HCEC 1CT (cell line): Measurements from ENCODE around the gene CDKAL1.
"Not testable (repeated sequence)": the region's sequence is repeated elsewhere in the genome, so short reads cannot be mapped to it uniquely, and the experiment has no call there.

Experiments used
- DNase-seq: peaks from one replicate; pipeline ENCODE4 v3.0.0-alpha.2; 2017

Gene CDKAL1

GRCh38 chr6:20806669-20807068 is 272.4 kb downstream of the CDKAL1 start:
- DNase-seq, result no peak

GRCh38 chr6:20808439-20808838 is 274.2 kb downstream of the CDKAL1 start:
- no peak for DNase-seq

- no peak for DNase-seq
Observed at GRCh38 chr6:20808924-20809323, 274.7 kb downstream of the CDKAL1 start.

- DNase-seq, result no peak
Observed at GRCh38 chr6:20810727-20811108, 276.5 kb downstream of the CDKAL1 start.

DNA sequence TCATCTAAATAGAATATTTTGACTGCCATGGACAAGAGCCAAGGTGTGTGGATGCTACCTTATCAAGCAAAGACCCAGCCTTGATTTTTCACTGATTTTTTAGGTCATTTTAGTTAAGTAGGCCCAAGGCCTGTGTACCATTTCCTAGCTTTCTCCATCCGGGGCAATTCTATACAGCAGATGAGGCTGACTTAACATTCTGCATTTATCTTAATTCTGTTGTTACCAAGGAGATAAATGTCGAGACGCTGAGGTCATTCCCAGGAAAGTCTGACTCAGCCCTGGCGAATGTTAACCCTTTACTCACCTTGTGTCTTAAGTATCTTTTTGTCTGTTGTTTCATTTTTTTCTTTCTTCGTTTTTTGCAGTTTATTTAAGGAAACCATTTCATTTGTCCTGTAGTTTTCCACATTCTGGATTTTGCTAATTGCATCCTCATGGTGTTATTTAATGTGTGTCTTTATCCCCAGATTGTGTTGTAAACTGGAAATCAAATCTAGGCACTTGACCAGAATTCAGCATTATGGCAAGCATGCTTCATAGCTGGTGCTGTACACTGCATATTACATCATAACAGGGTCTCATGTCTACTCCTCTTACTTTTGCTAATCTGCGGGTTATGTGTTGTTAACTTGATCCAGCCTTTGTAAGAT is 277.0 kb downstream of the CDKAL1 start:
- DNase-seq, result peak; percentile 93

DNA sequence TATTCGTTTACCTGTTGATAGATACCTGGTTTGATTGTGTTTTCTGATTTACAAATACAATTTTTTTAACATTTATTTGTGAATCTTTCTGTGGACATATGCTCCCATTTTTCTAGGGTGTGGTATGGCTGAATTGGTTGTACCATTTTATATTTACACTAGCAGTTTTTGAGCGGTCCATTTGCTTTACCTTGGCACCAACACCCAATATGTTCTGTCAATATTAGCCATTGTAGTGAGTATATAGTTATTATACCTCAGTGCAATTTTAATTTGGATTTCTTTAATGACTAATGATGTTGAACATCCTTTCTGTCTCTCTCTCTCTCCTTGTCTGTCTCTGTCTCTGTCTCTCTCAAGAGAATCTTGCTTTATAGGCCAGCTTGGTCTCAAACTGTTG is 278.5 kb downstream of the CDKAL1 start:
- DNase-seq, result no peak

DNA sequence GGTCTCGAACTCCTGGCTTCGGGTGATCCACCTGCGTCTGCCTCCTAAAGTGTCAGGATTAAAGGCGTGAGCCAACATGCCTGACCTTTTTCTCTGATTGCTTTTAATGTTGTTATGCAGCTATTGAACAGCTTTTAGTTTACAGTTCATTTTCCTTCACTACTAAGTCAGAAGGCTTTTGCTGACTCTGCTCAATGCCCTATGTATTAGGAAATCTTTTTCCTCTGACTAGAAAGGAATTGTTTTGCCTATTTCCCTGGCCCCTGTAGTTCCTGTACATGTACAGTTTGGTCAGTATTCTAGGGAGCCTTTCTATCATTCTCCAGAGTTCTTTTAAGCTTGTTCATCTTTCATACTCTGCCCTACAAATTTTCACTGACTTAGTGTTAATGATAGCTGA is 280.2 kb downstream of the CDKAL1 start:
- no peak for DNase-seq

DNA sequence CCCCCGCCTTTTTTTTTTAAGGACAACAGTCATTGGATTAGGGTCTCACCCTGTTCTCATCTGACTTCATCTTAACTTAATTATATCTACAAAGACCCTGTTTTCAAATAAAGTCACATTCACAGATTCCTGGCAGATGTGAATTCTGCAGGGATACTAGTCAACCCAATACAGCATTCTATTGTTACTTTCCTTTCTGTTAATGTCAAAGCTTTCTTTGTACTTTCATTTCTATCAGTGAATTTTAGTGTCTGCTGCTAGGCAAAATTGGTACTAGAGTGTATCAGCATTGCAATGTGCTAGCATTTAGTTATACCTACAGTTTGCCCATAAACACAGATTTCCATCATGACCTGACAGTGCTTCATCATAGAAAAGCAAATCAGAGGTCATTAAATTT is 281.9 kb downstream of the CDKAL1 start:
- DNase-seq, result no peak

DNA sequence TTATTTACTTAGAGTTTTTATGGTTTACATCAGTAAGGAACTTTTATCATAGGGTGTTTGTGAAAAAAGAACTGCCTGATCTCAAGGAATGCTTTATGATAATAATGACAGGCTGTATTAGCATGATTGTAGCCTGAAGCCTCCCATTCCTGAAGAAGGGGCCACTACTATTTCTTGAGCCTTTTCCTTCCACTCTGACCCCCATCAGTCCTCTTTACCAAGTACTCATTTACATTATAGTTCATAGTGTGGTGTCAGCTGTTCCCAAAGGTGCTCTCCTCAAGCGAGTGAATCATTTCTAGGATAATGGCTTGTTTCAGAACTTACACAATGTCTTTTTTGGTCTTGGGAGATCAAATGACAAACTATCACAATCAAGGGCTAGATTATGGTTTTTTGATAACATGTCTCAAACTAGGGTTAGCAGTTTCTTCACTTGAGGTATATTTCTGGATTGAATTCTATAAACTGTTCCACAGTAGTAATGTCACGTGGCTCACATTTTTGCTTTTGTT is 283.6 kb downstream of the CDKAL1 start:
- no peak for DNase-seq

- DNase-seq, result no peak
Observed at GRCh38 chr6:20819774-20820400, 285.6 kb downstream of the CDKAL1 start.

- peak; percentile 29 for DNase-seq
Observed at GRCh38 chr6:20826378-20826777, 292.1 kb downstream of the CDKAL1 start.

- DNase-seq, result peak; percentile 5
Observed at GRCh38 chr6:20827798-20828197, 293.5 kb downstream of the CDKAL1 start.

- no peak for DNase-seq
Observed at GRCh38 chr6:20830576-20830975, 296.3 kb downstream of the CDKAL1 start.

GRCh38 chr6:20831251-20831650 is 297.0 kb downstream of the CDKAL1 start:
- DNase-seq, result not testable (repeated sequence)

GRCh38 chr6:20833881-20834515 is 299.7 kb downstream of the CDKAL1 start:
- no peak for DNase-seq

DNA sequence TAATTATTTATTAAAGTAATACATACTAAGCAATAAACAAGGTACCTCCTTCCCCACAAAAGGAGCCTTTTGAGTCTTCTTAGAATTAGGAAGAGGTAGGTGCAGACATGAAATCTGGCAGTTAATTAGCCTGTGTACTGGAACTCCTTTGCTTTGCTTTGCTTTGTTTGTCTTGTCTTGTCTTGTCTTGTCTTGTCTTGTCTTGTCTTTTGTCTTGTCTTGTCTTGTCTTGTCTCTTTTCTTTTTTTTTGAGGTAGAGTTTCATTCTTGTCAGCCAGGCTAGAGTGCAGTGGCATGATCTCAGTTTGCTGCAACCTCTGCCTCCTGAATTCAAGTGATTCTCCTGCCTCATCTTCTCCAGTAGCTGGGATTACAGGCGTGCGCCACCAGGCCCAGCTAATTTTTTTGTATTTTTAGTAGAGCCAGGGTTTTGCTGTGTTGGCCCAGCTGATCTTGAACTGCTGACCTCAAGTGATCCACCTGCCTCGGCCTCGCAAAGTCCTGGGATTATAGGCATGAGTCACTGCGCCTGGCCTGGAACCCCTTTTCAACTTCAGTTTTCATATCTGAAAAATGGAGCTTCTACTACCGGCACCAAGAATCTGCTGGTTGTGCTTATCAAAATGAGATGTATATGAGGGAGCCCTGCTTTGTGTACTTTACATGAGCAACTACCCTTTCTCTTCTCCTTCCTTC is 301.2 kb downstream of the CDKAL1 start:
- DNase-seq, result no peak

GRCh38 chr6:20837189-20837588 is 302.9 kb downstream of the CDKAL1 start:
- DNase-seq, result no peak

- DNase-seq, result no peak
Observed at GRCh38 chr6:20838113-20838512, 303.9 kb downstream of the CDKAL1 start.

DNA sequence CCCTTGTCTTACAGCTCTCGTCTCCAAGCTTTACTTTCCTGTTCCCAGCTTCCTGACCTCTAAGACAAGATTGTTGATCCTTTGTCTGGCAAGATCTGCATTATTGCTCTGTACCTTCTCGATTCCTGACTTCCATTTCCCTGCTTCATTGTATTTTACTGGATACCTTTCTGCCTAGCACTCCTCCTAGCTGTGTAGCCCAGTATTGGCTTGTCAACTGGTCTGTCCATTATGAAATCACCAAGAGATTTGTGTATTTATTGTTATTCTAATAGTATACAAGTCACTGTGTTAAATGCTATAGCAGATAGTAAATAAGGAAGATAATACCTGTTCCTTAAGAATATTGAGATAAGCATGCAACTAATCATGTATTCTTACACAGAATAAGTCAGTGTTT is 305.4 kb downstream of the CDKAL1 start:
- no peak for DNase-seq

GRCh38 chr6:20840675-20841074 is 306.4 kb downstream of the CDKAL1 start:
- peak; percentile 8 for DNase-seq

DNA sequence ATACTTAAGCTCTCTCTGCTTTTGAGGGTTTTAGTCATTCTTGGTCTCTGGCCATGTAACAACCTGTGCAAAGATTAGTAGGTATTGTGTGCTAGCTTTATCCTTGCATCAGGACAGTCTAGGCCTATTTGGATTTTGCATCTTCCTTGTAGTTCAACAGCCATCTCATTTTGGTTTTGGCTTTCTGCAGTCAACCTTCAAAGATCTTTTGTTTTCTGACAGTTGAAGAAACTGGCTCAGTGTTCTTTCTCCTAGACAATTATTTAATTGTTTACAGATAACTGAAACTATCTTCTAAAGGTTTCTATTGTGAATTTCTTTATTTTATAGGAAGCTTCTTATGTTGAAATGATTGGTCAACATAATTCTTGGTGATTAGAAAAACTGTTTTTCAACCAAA is 307.5 kb downstream of the CDKAL1 start:
- no peak for DNase-seq

DNA sequence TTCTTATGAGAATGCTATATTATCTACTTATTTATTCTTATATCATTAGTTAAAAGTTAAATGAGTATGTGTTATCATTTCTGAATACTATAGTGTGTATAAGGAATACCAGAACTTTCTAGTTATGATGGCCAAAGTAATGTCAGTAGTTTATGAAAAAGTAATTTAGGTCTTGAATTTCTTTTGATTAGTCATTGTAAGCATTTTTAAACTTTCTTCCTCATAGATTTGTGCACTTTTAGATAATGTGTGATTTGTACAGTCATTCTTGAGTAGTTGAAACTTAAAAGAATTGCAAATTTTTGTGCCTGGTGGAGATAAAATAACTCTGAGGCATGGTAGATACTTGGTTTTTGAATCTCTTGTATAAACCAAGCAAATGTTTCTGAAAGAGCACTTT is 311.3 kb downstream of the CDKAL1 start:
- no peak for DNase-seq

DNA sequence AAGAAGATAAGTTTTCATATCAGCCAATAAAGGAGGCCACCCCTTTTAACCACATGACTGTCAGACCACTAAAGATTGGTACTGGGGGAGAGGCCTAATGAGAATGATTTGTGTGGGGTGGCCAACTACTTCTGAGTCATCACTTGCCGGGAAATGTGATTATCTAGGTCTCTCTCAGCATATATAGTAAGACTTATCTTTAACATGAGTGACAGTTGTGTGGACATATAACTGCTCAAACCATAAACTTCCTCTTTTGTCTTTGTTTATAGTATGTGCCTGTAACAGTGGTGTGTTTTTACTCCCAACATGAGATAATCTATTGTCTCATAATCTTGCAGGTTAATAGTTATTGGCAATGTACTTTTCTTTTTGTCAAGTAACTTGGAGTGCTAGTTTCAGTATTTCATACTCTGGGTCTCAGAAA is 312.4 kb downstream of the CDKAL1 start:
- peak; percentile 9 for DNase-seq

DNA sequence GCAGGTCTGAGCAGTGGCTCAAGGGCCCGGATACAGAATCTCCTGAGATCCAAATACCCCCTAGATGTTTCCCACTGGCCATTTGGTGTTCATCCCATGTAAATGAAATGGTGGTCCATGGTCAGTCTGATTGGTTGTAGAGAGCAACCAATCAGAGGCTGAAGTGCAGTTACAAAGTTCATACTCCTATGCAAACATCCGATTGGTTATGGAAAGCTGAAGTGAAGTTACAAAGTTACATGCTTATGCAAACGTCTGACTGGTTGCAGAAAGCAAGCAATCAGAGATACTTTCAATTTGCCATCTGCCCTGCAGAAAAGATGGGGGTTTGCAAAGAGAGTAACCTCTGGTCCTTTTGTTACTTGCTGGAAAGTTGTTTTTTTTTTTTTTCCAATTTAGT is 313.6 kb downstream of the CDKAL1 start:
- DNase-seq, result no peak
